Right lobe of liver (tissue), 4 donors: ENCODE data around the gene DNAH8.

Experiments
- CTCF ChIP-seq, 4 donors: fragments of 200-600 bp in 3 of 4; fragments of 450-650 bp in 1 of 4; IDR thresholded peaks; one replicate each; pipeline versions ENCODE4 v1.5.1 to v1.8.0; 2016 to 2022; ENCODE audit warnings: antibody characterized with exemption in 4 of 4, mild to moderate bottlenecking in 2 of 4
- POLR2A ChIP-seq: fragments of 450-650 bp; IDR thresholded peaks from one replicate; pipeline ENCODE4 v1.6.1; 2017; ENCODE audit warnings: antibody characterized with exemption, mild to moderate bottlenecking
- donor health status: DM: no; HTN: no; CAD: no.
- donor health status: DM: no; HTN: no; CAD: no.
- donor health status: DM: no; HTN: yes; CAD: no.

DNA sequence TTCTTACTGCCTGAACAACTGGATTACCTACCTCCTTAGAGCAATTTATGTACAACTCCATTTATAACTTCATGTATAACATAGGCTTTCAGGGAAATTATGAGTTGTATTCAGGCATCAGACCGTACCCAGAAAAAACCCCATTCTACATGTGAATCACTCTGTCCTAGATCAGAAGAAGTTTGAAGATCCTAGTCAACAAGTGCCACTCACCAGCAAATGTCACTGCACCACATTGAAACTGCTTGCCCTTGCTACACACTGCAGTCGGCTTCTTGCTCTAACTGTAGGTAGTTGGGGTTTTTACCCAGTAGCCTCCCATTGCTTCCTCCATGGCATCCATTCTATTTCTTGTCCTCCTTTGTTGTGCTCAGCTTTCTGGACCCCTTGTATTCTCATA lies 132.4 kb downstream of the DNAH8 start:
- TF ChIP-seq CTCF (IDR thresholded peaks at IDR 0.05) (no peak), POLR2A (no peak)
